Endometrial microvascular endothelial cells (primary cell): ENCODE results near the gene RBM47. TPM values are rescaled to one million over a fixed set of nuclear protein-coding genes. Genes with fewer than 3 reads are reported as not detected.
"Not testable (repeated sequence)": the region's sequence is repeated elsewhere in the genome, so short reads cannot be mapped to it uniquely, and the experiment has no call there.

Experiments
- in situ Hi-C: cut with HindIII; loops from 2 replicates; pipeline ENCODE4 v1.10.0; 2017; ENCODE audit warnings: low sequenced_read_pairs, low pct_unique_long_range_greater_than_20kb; ENCODE audit errors: inconsistent ontology term
- total RNA-seq: library from RNA; depleted of rRNA; stranded (reverse); fragments of >200 nt; gene quantifications from one replicate; pipeline ENCODE4 v1.2.3, GENCODE V29; 2015; ENCODE audit errors: inconsistent ontology term

Gene RBM47
- total RNA-seq, result 1.0 TPM

DNA sequence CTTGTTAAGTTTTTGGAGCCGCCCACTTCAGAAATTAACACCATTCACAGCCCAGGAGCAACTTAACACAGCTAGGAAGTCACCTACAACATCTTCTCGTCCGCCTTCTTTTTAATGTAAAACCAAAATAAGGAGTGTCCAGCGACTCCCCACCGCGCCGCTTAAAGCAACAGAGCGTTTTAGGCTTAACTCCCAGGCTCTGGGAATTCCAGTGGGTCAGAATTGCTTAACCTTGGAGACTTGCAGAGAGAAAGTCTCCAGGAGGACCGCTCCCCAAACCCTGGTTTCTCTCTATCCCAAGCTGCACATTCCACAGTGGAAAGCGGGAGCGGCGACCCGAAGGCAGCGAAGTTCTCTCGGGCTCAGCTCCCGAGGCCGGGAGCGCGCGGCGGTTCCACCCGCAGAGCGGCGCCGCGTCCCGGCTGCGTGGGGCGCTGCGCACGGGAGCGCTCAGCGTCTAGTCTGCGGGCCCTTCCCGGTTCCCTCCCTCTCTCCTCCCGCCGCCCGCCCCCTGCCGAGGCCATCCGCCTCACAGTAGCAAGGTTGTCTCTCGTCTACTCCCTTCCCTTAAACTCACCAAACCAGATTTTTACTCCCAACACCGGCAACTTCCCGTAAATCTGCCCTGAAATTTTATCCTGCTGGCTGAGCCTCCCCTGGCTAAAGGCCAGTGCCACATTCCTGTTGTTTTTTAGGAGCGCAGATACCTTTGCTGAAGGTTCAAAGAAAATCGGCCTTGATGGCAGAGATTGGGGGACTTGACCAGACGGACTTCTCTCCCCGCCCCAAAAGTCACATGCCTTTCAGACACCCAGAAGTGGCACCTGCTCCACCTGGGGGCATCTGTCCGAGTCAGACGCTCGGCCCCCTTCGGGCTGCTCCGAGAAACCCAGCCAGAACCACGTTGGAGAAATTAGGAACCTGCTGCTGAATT is at the start of gene RBM47:
Gene RBM47 (minus strand): TSS at position 464 of the 934 bp plus-strand sequence. CDS start 190,971 bp downstream, outside the sequence.
- in situ Hi-C loops, result no loop called here

DNA sequence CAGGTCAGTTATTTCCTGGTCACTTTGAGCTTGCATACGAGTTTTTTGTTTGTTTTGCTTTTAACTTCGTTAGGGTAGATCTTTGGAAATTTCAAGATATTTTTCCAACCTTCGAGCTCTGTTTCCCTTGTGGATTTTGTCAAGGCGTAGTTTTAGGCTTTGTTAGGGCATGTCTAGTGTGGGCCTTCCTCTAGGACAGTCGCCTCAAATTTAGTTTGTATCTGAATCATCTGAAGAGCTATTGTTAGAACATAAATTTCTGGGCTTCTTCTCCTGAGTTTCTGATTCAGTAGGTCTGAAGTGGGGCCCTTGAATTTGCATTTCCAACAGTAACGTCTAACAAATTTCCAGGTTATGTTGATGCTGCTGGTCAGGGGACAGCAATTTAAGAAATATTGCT is 48.8 kb upstream of the RBM47 start:
- in situ Hi-C loops, result no loop called here

DNA sequence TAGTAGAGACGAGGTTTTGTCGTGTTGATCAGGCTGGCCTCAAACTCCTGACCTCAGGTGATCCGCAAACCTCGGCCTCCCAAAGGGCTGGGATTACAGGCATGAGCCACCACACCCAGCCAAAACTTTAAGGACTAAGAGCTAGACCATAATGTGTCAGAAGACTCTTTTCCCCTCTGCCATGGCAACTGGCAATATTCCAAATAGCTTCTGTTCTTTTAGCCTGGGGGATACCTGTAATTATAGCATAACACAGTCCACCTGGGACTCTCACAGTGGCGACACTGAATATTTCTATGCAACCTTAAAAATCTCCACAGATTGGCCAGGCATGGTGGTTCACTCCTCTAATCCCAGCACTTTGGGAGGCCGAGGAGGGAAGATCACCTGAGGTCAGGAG is 45.5 kb upstream of the RBM47 start:
- in situ Hi-C loops, result no loop called here

DNA sequence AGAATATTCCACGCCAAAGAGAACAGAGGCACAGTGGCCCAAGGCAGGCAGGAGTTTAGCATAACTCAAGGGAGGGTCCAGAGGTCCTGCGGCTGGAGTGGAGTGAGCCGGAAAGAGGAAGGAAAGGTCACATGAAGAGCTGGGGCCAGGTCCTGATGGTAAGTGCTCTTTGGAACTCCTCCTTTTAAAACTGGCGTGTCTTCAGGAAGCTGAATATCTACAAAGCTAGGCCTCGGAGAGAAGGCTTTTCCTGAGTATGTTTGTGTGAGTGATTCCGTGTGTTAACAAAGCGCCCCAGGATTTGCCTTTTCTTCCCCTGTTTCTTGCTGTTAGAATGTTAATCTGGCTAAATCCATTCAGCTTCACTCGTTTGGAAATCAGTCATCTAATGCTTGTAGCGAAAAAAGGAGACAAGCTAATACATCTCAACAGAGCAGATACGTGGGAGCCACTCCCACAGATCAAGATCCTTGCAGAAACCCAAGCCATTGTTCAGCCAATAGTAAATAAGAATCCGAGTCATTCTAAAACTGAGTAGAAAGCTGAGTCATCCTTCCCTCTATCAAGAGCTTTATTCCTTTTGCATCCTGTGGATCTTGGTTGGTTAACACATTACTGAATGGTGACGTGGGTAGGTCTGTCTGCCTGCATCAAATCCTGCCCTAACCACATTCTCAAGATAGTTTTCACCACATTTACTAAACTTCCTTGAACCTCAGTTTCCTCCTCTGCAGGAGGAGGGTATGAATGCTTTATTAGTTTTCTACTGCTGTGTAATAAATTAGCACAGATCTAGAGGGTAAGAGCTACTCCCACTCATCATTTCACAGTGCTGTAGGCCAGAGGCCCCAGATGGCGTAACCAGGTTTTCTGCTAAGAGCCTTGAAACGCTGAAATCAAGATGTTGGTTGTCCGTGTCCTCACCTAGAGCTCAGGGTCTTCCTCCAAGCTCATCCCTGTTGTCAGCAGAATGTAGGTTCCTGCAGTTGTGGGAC is 43.2 kb upstream of the RBM47 start:
- in situ Hi-C loops, result no loop called here

DNA sequence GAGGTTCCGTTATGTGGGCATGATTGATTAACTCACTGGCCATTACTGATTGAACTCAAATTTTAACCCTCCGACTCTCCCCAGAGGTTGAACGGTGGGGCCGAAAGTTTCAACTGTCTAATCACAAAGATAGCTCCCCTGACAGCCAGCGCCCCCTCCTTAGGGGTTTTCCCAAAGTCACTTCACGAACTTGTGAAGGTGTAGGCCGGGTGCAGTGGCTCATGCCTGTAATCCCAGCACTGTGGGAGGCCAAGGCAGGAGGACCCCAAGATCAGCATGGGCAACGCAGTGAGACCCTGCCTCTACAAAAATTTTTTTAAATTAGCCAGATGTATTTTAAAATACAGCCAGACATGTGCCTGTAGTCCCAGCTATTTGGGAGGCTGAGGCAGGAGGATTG is 39.8 kb upstream of the RBM47 start:
- in situ Hi-C loops, result no loop called here

DNA sequence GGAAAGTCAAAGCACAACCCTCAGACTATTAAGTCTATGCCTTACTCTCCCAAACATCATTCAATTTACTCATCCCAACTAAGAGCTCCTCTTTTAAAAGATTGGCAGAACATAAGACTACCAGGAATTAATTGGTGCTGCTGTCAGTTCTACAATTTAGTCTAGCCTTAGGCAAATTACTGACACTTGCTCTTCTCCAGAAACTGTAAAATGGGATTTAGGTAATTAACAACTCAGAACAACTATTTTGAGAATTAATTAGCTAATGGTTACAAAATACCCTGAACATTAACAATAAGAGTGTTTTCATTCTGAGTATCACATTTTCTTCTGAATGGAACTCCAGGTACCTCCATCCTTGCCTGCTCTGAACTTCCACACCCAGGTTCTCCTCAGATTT is 36.2 kb upstream of the RBM47 start:
- in situ Hi-C loops, result no loop called here

DNA sequence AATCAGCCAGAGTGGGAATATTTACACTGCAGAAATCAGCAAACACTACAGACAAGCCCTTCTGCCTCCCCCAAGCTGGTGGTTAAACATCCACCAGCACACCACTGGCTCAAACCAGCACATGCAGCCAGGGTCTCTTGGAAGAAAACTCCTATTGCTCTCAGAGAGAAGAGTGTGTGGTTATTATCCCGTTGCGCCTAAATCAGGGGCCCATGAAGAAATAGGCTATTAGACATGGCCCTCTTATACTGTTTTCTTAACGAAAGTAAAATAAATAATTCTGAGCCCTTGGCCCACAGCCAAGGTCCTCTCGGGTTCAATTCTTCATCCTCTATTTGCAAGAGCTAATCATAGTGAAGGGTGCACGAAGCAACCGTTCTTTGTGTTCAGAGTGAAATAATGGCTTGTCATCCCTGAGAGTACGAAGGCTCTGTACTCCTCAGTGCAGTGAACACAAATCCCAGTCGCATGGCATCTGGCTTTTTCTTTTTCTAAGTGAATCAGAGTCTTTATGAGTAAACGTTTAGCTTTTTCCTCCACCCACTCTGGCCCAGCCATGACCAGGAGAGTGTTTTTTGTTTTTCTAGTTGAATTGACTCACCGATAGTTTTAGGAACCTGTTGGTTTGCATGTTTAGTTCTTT is 33.4 kb upstream of the RBM47 start:
- in situ Hi-C loops, result no loop called here

DNA sequence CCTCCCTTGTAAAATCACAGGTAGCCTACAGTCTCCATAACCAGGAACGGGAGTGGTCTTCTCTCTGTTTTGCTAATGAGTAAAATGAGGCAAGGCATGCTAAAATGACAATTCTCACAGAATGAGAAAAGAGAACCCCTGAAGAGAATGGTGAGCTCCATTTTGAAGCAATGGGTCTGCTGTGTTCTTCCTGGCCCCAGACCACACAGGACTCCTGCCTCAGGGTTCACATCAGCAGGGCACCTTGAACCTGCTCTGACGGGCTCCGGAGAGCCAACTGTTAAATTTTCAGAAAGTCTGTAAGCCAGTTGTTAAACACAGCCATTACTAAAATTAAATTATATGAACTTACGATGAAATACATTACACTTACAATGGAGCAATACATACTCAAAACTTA is 32.1 kb upstream of the RBM47 start:
- in situ Hi-C loops, result no loop called here

DNA sequence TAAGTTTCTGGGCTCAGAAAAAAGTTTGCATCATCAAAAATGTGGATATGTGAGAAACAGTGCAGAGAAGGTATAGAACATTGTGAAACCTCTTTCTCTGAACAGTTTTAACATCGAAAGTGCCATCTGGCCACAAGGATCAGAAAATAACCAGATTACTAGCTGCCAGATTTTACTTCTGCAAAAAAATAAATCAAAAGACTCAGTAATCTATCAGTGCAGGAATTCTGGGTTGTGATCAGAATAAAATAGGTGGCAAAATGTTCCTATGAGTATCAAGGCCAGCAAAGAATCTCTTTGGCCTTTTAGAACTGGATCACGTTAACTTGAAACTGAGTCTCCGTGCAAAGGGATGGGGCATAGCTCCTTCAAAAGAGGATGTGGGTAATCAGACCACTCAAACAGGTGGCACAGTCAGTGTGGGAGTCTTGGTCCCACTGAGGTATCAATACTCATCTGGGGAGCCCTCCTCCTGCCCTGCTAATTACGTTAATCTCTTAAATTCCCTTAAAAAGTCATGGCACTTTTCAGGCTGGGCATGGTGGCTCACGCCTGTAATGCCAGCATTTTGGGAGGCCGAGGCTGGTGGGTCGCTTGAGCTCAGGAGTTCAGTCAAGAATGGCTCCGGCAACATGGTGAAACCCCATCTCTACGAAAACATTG is 26.7 kb upstream of the RBM47 start:
- in situ Hi-C loops, result no loop called here

DNA sequence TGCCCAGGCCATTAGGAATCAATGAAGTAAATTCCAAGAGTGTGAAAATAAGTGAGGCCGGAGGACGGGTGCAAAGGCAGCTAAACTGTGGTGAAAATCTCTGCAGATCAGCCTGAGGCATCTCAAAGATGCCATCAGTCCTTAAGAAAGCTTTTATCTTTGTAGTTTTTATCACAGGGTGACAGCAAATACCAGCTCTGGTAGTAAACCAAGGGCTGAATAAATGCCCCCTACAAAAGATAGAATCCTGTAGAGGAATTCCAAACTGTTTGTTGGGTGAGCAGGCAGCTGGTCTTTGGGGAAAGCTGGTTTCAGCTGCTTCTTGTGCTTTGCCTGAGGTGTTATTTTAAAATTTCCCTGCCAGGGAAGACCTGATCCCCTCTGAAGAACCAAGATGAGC is 21.6 kb upstream of the RBM47 start:
- in situ Hi-C loops, result no loop called here

DNA sequence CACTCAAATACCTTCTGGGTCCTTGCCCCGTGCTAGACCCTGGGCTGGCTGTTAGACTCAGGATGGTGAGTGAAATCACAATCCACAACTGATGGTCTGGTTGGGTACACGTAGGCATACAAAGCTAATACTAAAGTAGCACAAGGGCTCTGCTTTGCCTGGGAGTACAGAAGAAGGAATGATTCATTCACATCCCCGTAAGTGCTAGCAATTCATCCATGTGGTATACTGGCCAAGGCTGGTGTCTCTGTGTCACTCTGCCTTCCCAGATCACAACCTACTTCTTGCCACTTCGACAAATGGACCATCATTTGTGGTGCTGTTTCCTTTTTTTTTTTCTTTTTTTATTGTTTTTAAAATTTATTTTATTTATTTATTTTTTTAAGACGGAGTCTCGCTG is 19.7 kb upstream of the RBM47 start:
- in situ Hi-C loops, result no loop called here

DNA sequence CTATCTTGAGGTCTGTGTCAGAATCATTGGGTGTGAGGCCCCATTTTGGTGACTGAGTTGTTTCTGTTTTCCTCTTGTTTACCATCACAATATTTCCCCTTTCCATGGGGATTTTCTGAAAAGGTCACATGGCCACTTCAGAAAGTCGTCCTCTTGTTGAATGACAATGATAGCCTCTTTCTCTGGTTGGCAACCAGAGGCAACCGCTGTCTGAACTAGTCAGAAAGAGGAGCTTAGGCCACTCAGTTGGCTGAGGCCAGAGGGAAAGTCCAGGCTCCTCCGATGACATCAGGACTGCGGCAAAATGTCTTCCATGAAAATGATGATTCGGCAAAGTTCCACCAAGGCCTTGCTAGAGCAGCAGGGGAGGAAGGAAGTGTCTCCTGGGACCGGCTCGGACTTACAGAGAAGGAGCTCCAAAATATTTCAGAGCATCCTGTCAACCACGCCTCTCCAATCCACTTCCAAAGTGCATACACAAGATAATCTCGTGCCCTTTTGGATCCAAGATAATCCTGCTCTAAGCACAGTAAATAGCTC is 19.1 kb upstream of the RBM47 start:
- in situ Hi-C loops, result no loop called here

DNA sequence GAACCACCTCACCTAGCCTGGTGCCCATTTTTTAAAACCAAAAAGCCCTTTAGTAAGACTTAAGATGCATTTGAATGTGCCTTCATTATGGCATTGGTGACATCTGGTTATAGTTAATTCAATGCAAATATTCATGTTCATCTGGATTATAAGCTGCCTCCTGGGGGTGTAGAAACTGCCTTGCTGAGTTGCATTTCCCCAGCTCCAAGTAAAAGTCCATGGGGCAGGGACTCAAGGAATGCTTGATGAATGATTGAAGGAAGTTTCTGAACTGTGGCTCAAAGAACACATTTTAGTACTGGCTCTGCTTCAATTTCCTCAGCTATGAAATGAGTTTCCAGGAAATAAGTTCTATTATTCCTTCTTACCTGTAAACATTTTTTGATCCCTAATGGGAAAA is 18.5 kb upstream of the RBM47 start:
- in situ Hi-C loops, result no loop called here

DNA sequence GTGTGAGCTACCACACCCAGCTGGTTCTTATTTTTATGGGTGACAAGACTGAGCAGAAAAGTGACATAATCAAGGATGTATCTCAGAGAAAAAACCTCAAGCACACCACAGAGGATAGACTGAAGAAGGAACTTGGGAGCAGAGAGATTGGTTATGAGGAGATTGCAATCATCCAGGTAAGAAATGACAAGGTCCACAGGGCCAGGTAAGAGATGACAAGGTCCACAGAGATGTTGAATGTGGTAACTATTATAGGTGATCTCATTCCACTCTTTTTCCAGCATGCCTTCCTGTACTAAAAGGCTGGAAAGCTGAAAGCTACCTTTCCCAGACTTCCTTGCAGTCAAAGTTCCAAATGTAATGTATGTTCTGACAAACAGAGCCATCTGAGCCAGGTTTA is 15.9 kb upstream of the RBM47 start:
- in situ Hi-C loops, result no loop called here

DNA sequence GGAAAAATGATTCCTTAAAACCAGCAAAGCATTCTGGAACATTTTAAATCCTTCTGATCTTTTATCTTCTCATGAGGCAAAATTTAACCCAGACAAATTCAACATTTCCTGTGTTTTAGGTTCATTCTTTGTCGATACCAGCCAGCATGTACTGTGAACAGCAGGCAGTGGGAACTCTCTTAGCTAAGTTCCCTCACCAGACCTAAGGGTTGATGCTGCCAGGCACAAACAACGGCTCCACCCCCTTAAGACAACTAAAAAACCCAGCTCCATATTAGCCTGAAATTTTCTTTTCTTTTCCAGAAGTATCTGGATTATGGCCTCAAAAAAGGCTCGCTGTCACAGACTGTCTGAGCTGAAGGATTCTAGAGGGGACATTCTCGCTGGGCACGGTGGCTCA is 2.4 kb upstream of the RBM47 start:
- in situ Hi-C loops, result no loop called here

DNA sequence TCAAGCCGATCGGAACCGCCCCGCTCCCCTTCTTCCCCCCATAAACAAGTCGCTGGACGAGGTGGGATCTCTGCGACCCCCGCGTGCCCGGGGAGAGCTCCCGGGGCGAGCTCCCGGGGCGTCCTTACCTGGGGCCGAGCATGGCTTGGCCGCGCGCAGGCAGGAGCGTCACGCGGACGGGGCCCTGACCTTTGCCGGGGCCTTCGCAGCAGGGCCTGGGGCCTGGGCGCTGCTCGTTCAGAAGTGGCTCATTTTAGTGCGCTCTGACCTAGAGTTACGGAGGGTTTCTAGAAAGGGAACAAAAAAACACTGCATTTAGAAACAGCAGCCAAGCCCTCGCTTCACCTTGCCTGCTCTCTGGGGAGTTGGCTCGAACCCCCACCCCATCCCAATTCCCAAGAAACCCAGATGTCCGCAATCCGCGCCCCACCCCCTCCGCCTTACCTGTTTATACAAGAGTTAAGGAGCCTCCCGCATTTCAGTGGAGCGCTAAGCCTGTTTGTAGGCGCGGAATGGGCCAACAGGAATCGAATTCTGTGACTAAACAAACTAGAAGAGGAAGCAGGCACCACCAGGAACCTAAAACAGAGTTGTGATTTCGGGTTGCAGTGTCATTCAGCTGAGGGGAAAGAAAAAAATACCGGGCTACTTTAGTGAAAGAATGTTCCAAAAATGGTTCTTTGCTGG is 814 bp upstream of the RBM47 start:
- in situ Hi-C loops, result no loop called here

DNA sequence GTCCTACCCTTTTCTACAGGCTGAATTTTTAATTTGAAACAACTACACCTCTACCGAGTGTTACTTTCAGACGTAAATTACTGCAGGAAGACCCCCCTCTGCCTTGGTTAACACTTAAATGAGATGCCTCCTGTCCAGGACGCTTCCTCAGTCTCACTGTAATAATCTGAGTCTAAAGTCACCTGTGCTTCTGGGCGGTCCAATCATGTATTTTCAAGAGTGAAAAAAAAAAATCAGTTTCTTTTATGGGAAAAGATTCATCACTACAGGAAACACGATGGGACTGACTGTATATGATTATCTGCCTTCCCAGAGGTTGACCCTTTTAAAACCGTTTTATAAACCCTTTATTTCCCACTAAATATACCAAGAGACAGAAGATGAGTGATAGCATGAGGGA is 776 bp downstream of the RBM47 start:
- in situ Hi-C loops, result no loop called here

DNA sequence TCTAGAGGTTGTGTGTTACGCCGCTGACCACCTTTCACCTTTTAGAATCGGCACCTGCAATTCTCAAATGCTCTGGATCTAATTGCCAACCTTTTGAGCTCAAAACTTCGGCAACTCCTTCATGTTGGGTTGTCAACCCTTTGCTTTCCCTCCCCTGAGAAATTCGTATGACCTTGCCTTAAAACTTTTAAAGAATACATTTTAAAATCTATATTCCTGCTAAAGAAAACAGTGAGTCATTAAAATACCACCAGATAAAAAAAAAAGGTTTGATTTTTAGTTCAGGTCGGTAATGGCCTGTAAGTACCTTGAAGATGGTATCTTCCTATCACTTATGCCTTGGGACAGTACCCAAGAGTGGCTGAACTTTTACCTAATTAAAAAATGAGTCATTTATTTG is 1.3 kb downstream of the RBM47 start:
- in situ Hi-C loops, result not testable (repeated sequence)
